GM18873 (cell line): ENCODE data around the gene UQCC2.

Experiments
- ATAC-seq: cut with Tn5 transposase; IDR thresholded peaks from one replicate; pipeline ENCODE4 v1.9.1; 2021; ENCODE audit warnings: mild to moderate bottlenecking, moderate library complexity, moderate number of reproducible peaks; ENCODE audit not compliant: unreplicated experiment, low FRiP score

UQCC2 gene

DNA sequence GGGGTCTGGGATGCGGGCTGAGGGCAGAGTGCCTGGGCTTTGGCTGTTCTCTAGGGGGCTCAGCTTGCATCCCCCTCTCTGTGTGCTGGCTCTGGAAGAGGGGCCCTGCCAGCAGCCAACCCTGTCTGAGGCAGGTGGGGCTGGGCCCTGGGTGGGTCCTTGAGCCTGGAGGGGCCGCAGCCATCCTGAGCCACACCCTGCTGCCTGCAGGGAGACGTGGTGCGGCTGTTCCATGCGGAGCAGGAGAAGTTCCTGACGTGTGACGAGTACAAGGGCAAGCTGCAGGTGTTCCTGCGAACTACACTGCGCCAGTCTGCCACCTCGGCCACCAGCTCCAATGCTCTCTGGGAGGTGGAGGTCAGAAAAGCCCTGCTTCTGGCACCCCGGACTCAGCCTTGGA, 49.2 kb downstream of the UQCC2 start:
- ATAC-seq: no peak

DNA sequence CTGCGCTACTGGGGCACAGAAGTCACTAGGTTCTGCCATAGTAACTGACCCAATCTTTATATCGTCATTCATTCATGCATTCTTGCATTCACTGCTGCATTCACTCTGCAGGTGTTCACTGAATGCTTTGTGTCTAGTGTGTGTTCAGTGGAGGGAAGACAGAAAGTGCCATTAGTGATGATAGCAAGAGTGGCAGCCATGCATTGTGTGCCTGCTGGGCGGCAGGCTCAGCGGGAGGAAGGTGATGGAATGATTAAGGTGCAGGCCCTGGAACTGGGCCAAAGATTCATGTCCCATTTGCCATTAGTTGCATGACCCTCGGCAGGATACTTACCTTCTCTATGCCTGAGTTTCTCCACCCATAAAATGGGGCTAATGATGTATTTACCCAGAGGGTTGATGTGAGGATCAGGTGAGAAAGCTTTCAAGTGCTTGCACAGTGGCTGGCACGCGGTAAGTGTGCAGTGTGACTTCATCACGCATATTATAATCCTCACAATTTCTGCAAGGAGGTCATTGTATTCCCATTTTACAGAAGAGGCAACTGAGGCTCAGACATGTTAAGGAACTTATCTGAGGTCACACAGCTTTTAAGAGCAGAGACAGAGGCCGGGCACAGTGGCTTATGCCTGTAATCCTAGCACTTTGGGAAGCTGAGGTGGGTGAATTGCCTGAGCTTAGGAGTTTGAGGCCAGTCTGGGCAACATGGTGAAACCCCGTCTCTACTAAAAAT, 50.2 kb downstream of the UQCC2 start:
- ATAC-seq: no peak

GRCh38 chr6:33659986-33660385, 51.5 kb downstream of the UQCC2 start:
- ATAC-seq: no peak

- no peak for ATAC-seq
These were observed 52.4 kb downstream of the UQCC2 start for GRCh38 chr6:33658982-33659689.

DNA sequence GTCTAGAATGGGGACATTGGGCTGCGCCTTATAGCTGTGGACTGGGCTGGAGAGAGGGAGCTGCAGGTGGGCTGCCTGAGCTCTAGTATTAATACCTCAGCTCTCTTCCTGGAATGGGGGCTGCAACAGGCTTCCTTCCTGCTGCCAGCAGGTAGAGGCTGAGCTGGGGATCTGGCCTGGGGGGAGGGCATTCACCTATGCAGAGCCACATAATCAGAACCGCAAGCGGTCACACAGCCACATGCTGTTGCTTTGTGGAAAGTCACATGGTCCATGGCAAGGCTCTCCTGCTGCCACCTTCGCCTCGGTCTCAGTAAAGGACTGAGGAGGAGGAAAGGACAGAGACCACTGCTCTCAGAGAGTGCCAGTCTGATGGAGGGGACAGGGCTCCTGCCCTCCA, 54.7 kb downstream of the UQCC2 start:
- no peak for ATAC-seq

- ATAC-seq: no peak
These were observed 56.5 kb downstream of the UQCC2 start for GRCh38 chr6:33654831-33655554.

DNA sequence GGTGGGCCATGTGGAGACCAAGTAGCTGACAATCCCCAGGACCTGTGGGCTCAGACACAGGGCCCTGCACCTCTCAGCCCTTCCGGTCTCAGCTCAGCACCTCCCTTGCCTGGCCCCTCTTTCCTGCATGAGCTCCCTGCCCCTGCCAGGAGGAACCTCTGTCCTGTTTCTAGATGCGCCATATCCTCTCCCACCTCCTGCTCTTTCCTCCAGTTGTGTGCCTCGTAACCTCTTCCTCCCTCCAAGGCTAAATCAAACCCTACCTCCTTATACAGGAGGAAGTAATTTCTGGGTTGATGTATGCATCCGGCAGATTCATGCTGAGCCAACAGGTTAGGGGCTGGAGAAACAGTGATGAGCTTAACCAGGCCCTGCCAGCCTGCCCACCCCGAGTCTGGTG, 59.5 kb downstream of the UQCC2 start:
- no peak for ATAC-seq

DNA sequence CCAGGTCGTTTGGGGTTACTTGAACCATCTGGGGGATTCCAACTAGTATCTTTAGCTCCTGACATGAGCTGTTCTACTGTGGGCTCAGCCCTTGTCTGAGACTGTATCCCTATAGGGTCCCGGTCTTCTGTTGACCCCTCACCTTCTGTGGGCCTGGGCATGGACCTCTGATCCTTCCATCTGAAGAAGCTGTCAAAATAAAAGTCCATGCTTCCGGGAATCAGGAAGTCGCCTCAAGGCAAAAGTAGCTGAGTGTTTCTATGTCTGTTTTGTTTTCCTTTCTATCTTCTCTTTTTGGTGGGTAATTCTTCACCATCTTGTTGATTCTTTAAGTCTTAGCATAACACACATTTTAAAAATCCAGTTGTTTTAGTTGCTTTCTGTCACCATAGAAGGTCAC, 60.1 kb downstream of the UQCC2 start:
- ATAC-seq: no peak
